Choroid plexus epithelial cell (primary cell): ENCODE measurements around the gene OR51E2.

Experiments
- DNase-seq: peaks from one replicate; pipeline ENCODE4 v3.0.0-alpha.2; 2010; ENCODE audit warnings: low read depth
- H3K4me3 ChIP-seq: 2 replicates; pipeline ENCODE4 v1.5.1; 2011; ENCODE audit warnings: low read depth, mild to moderate bottlenecking, control low read depth, low read length, moderate library complexity
- TF ChIP-seq, protein P1 (sequence below): conservative IDR thresholded peaks from 2 replicates; pipeline ENCODE4 v1.5.1; 2011; ENCODE audit warnings: low read depth, mild to moderate bottlenecking, control low read depth, inconsistent platforms, low read length, moderate library complexity

Gene OR51E2

DNA sequence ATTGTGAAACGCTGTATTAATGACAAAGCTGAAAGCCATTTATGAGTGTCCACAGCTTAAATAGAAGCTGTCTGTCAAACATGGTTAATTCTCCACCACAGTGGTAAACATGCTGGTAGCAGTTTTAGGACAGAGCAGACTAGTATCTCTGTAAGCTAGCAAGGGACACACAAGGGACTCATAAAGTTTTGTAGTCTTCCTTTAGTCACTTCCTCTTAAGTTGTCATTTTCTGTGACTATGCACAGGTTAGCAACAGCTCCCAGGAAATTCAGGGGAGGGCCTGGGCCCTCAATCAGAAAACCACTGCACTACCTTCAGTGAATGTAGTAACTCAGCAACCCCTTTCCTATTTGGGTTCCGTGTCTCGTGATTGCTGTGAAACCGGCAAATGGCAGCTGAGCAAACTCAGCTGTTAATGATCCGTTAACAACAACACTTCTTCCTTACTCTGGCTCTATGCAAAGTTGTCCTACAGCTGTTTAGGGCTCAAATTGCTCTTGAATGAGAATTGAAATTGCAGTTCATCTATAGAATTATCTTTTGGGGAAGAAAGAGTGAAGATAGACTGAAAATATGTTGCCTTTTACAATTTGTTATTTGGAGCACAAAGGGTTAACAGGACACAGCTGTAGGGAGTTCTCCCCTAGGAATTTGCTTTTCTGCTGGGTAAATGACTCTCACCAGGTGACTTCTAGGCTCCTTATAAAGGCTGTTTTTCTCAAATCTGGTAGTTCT, 6.6 kb upstream of the OR51E2 start, which contains the start of gene MMP26:
MMP26 (plus strand) TSS at position 731 of the 736 bp plus-strand sequence.
- no peak for DNase-seq
- H3K4me3 ChIP-seq: no peak within 1 kb of the TSS
- TF ChIP-seq, protein P1, sequence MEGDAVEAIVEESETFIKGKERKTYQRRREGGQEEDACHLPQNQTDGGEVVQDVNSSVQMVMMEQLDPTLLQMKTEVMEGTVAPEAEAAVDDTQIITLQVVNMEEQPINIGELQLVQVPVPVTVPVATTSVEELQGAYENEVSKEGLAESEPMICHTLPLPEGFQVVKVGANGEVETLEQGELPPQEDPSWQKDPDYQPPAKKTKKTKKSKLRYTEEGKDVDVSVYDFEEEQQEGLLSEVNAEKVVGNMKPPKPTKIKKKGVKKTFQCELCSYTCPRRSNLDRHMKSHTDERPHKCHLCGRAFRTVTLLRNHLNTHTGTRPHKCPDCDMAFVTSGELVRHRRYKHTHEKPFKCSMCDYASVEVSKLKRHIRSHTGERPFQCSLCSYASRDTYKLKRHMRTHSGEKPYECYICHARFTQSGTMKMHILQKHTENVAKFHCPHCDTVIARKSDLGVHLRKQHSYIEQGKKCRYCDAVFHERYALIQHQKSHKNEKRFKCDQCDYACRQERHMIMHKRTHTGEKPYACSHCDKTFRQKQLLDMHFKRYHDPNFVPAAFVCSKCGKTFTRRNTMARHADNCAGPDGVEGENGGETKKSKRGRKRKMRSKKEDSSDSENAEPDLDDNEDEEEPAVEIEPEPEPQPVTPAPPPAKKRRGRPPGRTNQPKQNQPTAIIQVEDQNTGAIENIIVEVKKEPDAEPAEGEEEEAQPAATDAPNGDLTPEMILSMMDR: no peak

DNA sequence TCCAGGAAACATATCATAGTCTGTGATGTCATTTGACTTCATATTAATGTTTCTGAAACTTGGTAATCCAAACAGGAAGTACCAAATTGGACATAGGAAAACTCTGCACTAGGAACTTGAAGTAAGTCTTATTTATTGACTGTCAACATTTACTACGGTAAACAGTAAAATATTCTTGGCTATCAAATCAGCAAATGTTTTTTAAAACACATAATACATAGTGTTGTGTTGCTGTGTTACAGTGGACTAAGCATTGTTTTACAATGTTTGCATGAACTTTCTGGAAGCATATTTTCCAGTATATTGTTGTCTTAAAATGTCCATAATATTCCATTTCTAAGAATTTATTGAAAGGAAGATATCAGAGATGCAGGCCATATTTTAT, 2.8 kb upstream of the OR51E2 start:
- DNase-seq: no peak
- TF ChIP-seq, protein P1: no peak
- no peak overlapping the region for H3K4me3 ChIP-seq

DNA sequence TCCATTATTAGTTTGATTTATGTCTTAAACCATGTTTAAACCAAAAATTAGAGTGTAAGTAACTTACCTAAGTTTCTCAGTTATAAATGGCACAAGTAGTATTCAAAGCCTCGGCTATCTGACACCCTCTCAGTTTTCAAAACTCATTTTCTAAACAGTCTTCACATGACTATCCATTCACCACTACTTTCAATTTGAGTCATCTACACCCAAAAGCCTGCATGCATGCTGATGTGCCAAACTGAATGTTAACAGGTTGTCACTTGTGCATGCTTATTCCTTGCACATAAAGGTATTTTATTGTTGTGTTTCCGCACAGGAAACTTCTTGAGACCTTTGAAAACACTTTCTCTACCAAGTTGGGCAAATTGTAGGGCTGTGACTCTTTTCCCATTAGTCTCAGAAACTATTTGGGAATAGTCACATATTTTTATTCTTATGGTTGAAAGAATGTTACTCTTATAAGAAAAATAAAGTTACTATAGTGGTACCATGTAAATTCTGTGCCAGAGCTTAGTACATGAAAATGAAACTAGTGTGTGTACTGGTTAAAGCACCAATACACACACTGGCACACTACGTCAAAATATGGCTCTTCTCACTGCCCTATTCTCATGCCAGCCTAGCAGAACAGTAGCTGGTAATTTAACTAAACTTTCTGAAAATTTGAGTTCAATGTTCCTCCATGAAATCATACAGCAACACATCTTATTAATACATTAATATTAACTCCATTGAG, 2.2 kb upstream of the OR51E2 start:
- TF ChIP-seq, protein P1: no peak
- H3K4me3 ChIP-seq: no peak overlapping the region
- DNase-seq: no peak

DNA sequence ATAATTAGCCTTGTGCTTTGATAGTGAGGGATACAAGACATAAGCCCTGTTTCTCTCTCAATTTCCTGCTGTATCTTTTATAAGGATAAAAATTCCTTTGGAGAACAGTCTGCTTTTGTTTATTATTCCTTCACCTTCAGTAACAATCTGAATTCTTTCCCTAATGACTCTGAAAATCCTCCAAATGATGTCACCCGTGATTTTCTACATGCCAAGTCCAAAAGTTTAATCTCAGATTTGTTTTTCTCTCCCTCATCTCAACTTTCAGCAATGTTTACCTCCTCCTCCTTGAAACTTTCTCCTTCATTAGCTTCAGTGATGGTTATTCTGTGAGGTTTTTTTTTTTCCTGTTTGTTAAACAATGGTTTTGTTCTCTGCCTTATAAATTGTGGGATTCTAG, 2.2 kb downstream of the OR51E2 start:
- TF ChIP-seq, protein P1: no peak
- no peak for DNase-seq
- H3K4me3 ChIP-seq: no peak overlapping the region

DNA sequence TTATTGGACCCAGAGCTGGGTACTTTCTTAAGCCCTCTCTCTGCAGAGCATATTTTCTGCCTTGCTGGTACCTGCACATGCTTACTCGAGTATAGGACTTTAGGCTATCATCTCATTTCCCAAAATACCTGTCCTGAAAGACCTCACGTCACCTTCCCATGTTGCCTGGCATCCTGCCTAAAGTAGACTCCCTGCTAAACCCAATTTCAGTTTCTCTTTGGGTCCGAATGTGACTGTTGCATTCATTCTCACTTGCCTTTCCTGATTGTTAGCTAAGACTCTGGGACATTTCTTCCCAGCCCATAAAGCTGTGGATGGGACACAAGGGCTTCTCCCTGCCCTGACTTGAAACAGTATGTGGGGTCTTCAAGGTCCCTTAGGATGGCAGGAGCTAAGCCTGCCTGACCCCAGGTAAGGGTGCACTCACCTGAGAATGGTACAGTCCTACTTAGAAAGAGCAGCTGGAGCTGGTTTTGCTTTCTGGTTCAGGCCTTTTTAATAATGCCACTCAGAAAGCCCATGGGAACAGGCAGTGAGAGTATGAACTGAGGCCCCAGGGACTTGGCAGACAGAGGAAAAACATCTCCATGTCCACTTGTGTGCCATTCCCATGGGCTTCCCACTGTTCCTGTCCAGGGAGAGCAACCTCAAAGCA, 12.9 kb downstream of the OR51E2 start:
- DNase-seq: no peak
- no peak overlapping the region for H3K4me3 ChIP-seq
- TF ChIP-seq, protein P1: no peak

DNA sequence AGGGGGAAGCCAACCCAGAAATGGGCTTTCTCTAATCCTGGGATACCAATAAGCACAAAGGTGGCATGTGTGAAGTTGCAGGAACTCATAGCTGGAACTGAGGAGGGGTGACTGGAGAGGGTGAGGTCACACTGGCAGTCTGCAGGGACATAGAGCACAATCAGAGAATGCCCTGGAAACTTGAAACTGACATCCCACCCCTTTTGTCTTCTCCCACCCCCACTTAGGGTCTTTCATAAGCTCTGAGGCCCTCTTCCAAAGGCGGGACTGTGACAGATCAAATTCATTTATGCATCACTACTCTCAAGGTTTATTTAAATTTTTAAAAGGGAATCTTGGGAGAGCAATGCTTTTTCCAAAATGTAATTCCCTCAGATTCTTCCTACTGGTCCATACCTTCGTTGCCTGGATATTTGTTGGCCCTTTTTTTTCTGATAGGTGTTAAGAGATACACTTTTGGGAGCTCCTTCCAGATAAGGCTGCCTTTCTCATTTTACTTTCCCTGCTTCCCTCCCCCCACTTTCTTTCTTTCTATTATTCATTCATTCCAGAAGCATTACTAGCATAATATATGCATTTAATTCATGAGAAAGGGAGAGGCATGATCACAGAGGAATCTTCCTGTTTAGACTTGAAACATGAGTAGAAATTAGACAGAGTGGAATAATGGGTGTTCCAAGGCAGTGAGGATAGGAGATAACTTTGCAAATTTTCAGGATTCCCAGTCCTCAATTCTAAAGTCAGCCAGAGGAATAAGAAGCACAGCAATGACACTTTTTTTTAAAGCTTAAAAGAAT, 14.8 kb downstream of the OR51E2 start:
- TF ChIP-seq, protein P1: no peak
- H3K4me3 ChIP-seq: no peak overlapping the region
- no peak for DNase-seq
